Neuronal stem cell (in vitro differentiated cells): ENCODE measurements around the gene SSBP4. TPM values are rescaled to one million over a fixed set of nuclear protein-coding genes. Genes with fewer than 3 reads are reported as not detected.
A peak's percentile ranks its signal among the peaks of the same experiment; 100 is the strongest.

Source experiments
- DNase-seq: peaks from one replicate; pipeline ENCODE4 v3.0.0-alpha.2; 2013; ENCODE audit warnings: low spot score
- H2AFZ ChIP-seq: one replicate; pipeline ENCODE4 v1.6.1; 2013; ENCODE audit warnings: mild to moderate bottlenecking, low read length, inconsistent platforms
- H2AK5ac ChIP-seq: 2 replicates; pipeline ENCODE4 v1.6.1; 2013; ENCODE audit warnings: low read depth, mild to moderate bottlenecking, inconsistent platforms, low read length, moderate library complexity, mixed read lengths
- H2BK120ac ChIP-seq: 2 replicates; pipeline ENCODE4 v1.6.1; 2013; ENCODE audit warnings: low read depth, mild to moderate bottlenecking, inconsistent platforms, low read length, moderate library complexity, mixed read lengths
- H2BK12ac ChIP-seq: one replicate; pipeline ENCODE4 v1.6.1; 2013; ENCODE audit warnings: low read length, inconsistent platforms
- H2BK15ac ChIP-seq: 2 replicates; pipeline ENCODE4 v1.6.1; 2013; ENCODE audit warnings: mild to moderate bottlenecking, low read length, inconsistent platforms, mixed read lengths
- H2BK5ac ChIP-seq: one replicate; pipeline ENCODE4 v1.6.1; 2013; ENCODE audit warnings: inconsistent platforms, mild to moderate bottlenecking, low read length, moderate library complexity
- H3K14ac ChIP-seq: one replicate; pipeline ENCODE4 v1.6.1; 2013; ENCODE audit warnings: low read length, inconsistent platforms
- H3K18ac ChIP-seq: 2 replicates; pipeline ENCODE4 v1.6.1; 2013; ENCODE audit warnings: low read length, inconsistent platforms
- H3K23ac ChIP-seq: 2 replicates; pipeline ENCODE4 v1.6.1; 2013; ENCODE audit warnings: low read depth, mild to moderate bottlenecking, mixed read lengths, low read length, inconsistent platforms; ENCODE audit not compliant: poor library complexity
- H3K27ac ChIP-seq: replicated peaks from 3 replicates; pipeline ENCODE4 v1.5.1; 2013; ENCODE audit warnings: low read length, inconsistent platforms
- H3K27me3 ChIP-seq, 3 experiments: 2 replicates each; pipeline ENCODE4 v1.6.1; 2013; ENCODE audit warnings: low read length in 3 of 3, mild to moderate bottlenecking in 2 of 3, inconsistent platforms in 1 of 3, low read depth in 1 of 3, mixed read lengths in 1 of 3, moderate library complexity in 1 of 3; ENCODE audit not compliant: control insufficient read depth in 3 of 3, insufficient read depth in 3 of 3
- H3K36me3 ChIP-seq, 2 donors: replicated peaks in 1 of 2; 2 replicates each; pipeline ENCODE4 v1.6.1; 2013; ENCODE audit warnings: low read length in 2 of 2; ENCODE audit not compliant: control insufficient read depth in 2 of 2, insufficient read depth in 2 of 2
- H3K4ac ChIP-seq: 2 replicates; pipeline ENCODE4 v1.6.1; 2013; ENCODE audit warnings: inconsistent platforms, mild to moderate bottlenecking, low read length, moderate library complexity
- H3K4me1 ChIP-seq, 2 donors: 1 replicate in 1 of 2; 2 replicates in 1 of 2; pipeline ENCODE4 v1.6.1; 2013; ENCODE audit warnings: low read length in 2 of 2, low read depth in 1 of 2; ENCODE audit not compliant: control insufficient read depth in 2 of 2, insufficient read depth in 1 of 2
- H3K4me2 ChIP-seq: one replicate; pipeline ENCODE4 v1.6.1; 2013; ENCODE audit warnings: mild to moderate bottlenecking, low read length, inconsistent platforms; ENCODE audit not compliant: insufficient read depth, poor library complexity, severe bottlenecking
- H3K4me3 ChIP-seq, 2 donors: 2 replicates each; pipeline ENCODE4 v1.5.1; 2013; ENCODE audit warnings: low read length in 2 of 2, mild to moderate bottlenecking in 2 of 2, inconsistent platforms in 1 of 2, moderate library complexity in 1 of 2
- H3K79me1 ChIP-seq: one replicate; pipeline ENCODE4 v1.6.1; 2013; ENCODE audit warnings: low read depth, mild to moderate bottlenecking, inconsistent platforms, low read length, moderate library complexity
- H3K9ac ChIP-seq: one replicate; pipeline ENCODE4 v1.6.1; 2013; ENCODE audit warnings: mild to moderate bottlenecking, low read depth, low read length, inconsistent platforms; ENCODE audit not compliant: poor library complexity
- H3K9me3 ChIP-seq, 2 donors: replicated peaks in 1 of 2; 2 replicates each; pipeline versions ENCODE3 to v1.6.1; 2013; ENCODE audit warnings: low read length in 2 of 2, mild to moderate bottlenecking in 2 of 2, inconsistent platforms in 1 of 2, low read depth in 1 of 2, mixed read lengths in 1 of 2, moderate library complexity in 1 of 2; ENCODE audit not compliant: control insufficient read depth in 2 of 2, insufficient read depth in 1 of 2
- H4K8ac ChIP-seq: one replicate; pipeline ENCODE4 v1.6.1; 2013; ENCODE audit warnings: low read depth, mild to moderate bottlenecking, inconsistent platforms, low read length, moderate library complexity
- H4K91ac ChIP-seq: one replicate; pipeline ENCODE4 v1.6.1; 2013; ENCODE audit warnings: low read length, low read depth, mild to moderate bottlenecking, inconsistent platforms; ENCODE audit not compliant: poor library complexity
- WGBS, 2 donors: extraction: QIAGEN DNeasy Blood & Tissue Kit; methylation state at CpG; one replicate each; pipeline ENCODE4 v1.1.7; 2013; ENCODE audit warnings: missing lambda C conversion rate in 2 of 2, mixed read lengths in 1 of 2; ENCODE audit not compliant: insufficient read length in 2 of 2, insufficient replicate concordance in 1 of 2; ENCODE audit errors: extremely low coverage in 2 of 2; 5-methylcytosine and 5-hydroxymethylcytosine counted together
- small RNA-seq: library from polyadenylated mRNA; stranded (forward); fragments of <200 nt; extraction: miRNeasy Mini kit (QIAGEN cat#:217004); gene quantifications from one replicate; pipeline ENCODE3, GENCODE V24; 2013; ENCODE audit not compliant: insufficient read depth

SSBP4 gene

DNA sequence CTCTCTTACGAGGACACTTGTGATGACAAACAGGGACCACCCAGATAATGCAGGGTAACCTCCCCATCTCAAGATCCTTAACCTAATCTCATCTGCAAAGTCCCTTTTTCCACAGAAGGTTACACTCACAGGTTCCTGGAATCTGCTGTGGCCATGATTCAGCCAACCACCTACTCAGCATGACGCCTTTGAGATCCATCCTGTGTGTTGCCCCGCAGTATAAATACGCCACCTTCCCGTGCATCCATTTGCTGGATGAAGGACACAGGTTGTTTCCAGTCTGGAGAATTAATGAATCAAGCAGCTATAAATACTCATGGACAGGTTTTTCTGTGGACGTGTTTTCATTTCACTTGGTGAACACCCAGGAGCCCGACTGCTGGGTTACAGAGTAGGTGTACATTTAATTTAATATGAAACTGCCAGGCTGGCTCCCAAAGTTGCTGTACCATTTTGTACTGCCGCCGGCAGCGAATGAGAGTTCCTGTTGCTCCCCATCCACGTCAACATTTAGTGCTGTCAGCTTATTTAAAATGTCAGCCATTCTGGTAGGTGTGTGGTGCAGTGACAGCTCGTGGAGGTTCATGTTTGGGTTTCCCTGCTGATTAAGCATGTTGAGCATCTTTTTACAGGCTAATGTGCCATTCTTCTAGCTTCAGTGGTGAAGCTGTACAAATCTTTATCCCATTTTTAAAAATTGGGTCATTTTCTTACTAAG lies 62.5 kb downstream of the SSBP4 start:
- H2AK5ac ChIP-seq, result no peak overlapping the region
- no peak overlapping the region for H2BK12ac ChIP-seq
- no peak overlapping the region for H3K27ac ChIP-seq
- no peak overlapping the region for H2AFZ ChIP-seq
- no peak overlapping the region for H3K4ac ChIP-seq
- H3K14ac ChIP-seq, result no peak overlapping the region
- no peak overlapping the region for H2BK5ac ChIP-seq
- DNase-seq, result no peak
- no peak overlapping the region for H3K18ac ChIP-seq
- H3K9me3 ChIP-seq, result peaks cover 2 to 15% of the 10 kb centered on the region in 2 donors
- H3K4me3 ChIP-seq, result no peak overlapping the region
- H2BK120ac ChIP-seq, result no peak overlapping the region
- peaks cover 16% of the 10 kb centered on the region for H3K79me1 ChIP-seq
- H3K9ac ChIP-seq, result no peak overlapping the region
- peaks cover 0 to 2% of the 10 kb centered on the region in 2 donors for H3K36me3 ChIP-seq
- peaks cover 0 to 2% (median 0%) of the 10 kb centered on the region in 3 experiments for H3K27me3 ChIP-seq
- no peak overlapping the region for H2BK15ac ChIP-seq
- no peak overlapping the region for H4K91ac ChIP-seq
- no peak overlapping the region for H3K23ac ChIP-seq
- H3K4me1 ChIP-seq, result peaks cover 7 to 9% of the 10 kb centered on the region in 2 donors
- H3K4me2 ChIP-seq, result no peak overlapping the region
- H4K8ac ChIP-seq, result no peak overlapping the region
- no CpG with 5 or more reads among the region's 12 CpGs for WGBS, 2 donors

DNA sequence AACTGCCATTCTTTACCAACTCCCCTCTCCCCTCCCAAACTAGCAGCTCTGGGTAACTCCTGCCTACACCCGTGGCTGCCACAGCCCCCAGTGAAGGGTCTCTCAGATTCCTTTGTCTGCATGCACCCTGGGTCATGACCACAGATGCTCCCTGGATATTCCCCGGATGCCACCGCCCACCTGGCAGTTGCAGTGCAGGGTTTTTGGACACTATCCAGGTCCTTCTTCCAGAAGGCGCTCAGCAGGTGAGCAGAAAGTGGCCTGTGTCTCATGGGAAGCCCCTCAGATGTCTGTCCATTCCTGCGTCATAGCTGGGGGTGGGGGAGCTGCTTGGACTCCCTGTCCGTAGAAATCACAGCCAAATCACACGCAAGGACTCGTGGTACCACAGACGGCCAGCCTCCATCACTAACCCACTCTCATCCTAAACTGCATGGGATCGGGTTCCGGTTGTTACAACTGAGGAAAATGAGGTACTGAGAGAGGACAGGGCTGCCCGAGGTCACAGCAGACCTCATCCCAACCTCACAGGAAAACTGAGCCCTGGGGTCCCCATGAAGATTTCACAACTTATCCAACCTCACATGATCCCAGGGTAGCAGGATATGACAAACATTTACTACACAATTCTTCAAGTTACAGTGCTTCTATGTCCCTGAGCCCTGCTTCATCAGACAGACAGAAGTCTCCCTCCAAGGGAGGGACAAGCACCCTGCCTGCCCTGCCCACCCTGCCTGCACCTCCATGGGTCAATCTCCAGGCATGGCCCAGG lies 64.1 kb downstream of the SSBP4 start:
- peak overlapping the region; percentile 63 for H3K14ac ChIP-seq
- H2BK120ac ChIP-seq, result no peak overlapping the region
- H3K36me3 ChIP-seq, result peaks cover 0 to 2% of the 10 kb centered on the region in 2 donors
- H3K27ac ChIP-seq, result no peak overlapping the region
- peaks cover 2 to 10% of the 10 kb centered on the region in 2 donors for H3K9me3 ChIP-seq
- H2BK12ac ChIP-seq, result no peak overlapping the region
- DNase-seq, result no peak
- H3K4me1 ChIP-seq, result peaks cover 7 to 9% of the 10 kb centered on the region in 2 donors
- H3K79me1 ChIP-seq, result peaks cover 18% of the 10 kb centered on the region
- no peak overlapping the region for H3K4me3 ChIP-seq
- no peak overlapping the region for H2BK5ac ChIP-seq
- peaks cover 0 to 4% (median 0%) of the 10 kb centered on the region in 3 experiments for H3K27me3 ChIP-seq
- no peak overlapping the region for H3K4me2 ChIP-seq
- no peak overlapping the region for H3K23ac ChIP-seq
- H2AFZ ChIP-seq, result no peak overlapping the region
- H3K18ac ChIP-seq, result peak overlapping the region; percentile 36
- H4K8ac ChIP-seq, result no peak overlapping the region
- no peak overlapping the region for H2AK5ac ChIP-seq
- peak overlapping the region; percentile 50 for H3K9ac ChIP-seq
- H2BK15ac ChIP-seq, result no peak overlapping the region
- WGBS, 2 donors, result no CpG with 5 or more reads among the region's 12 CpGs
- H4K91ac ChIP-seq, result no peak overlapping the region
- H3K4ac ChIP-seq, result no peak overlapping the region

Small RNAs within 50 kb of the gene (small RNA-seq; reads per million reads assigned to genes)
- not detected for gene MIR3189
